ENCODE data around the gene NHSL2. TPM values are rescaled to one million over a fixed set of nuclear protein-coding genes. Genes with fewer than 3 reads are reported as not detected.

The NHSL2 gene
- total and polyA plus RNA-seq, 2 of the 13 experiments (the other 11 are each of a cell fraction or from before 2014, with no cell fraction given): not detected

- intact Hi-C loops (cut with micrococcal nuclease; ENCODE audit: unreplicated experiment) (loop anchor here (5.0 kb wide), 1 partner anchor 107 kb away; no protein-coding TSS in a partner anchor), in situ Hi-C loops (cut with HindIII; ENCODE audit: extremely low pct_ligation_motif_present, low pct_unique_long_range_greater_than_20kb) (loop anchor here (10.0 kb wide), 1 partner anchor 130 kb away; no protein-coding TSS in a partner anchor)
- no peak overlapping the region for H3K9ac ChIP-seq (ENCODE audit: insufficient read depth, low read depth, low read length)
- no peaks in the 10 kb centered on the region for H3K9me3 ChIP-seq (ENCODE audit: low read length)
- WGBS (ENCODE audit: low lambda C conversion rate): 29% methylated on average over 3 of the region's 8 CpGs
- H3K36me3 ChIP-seq (replicated peaks in 1 of 2; ENCODE audit: control insufficient read depth in 1 of 2, insufficient read depth in 2 of 2, low read length in 2 of 2): no peaks in the 10 kb centered on the region
- no peaks in the 10 kb centered on the region for H4K20me1 ChIP-seq (ENCODE audit: insufficient read depth, low read length)
- ATAC-seq (no peak), FAIRE-seq (no peak), DNase-seq (ENCODE audit: low spot score) (no peak)
- no peak overlapping the region for H3K27ac ChIP-seq (ENCODE audit: extremely low read length, insufficient read depth, low read length)
- no peaks in the 10 kb centered on the region for H3K27me3 ChIP-seq (ENCODE audit: control insufficient read depth in 1 of 2, insufficient read depth in 2 of 2, low read length in 2 of 2)
- CTCF ChIA-PET (ENCODE audit: low intra/inter-chr PET ratio, low total read pairs): no interaction called here
- H3K4me3 ChIP-seq (replicated peaks in 1 of 3; ENCODE audit: insufficient read depth in 1 of 3, low read depth in 2 of 3, low read length in 3 of 3): no peak overlapping the region
- H2AFZ ChIP-seq (ENCODE audit: low read length): no peak overlapping the region
- POLR2A ChIA-PET: no interaction called here
- TF ChIP-seq CHD2 (IDR thresholded peaks at IDR 0.05; ENCODE audit: low read depth, low read length): no peak
- TF ChIP-seq FOXK2 (IDR thresholded peaks at IDR 0.05): no peak
- no peak for TF ChIP-seq MED13 (CRISPR knock-in tag; IDR thresholded peaks at IDR 0.05)
- no peaks in the 10 kb centered on the region for H3K4me1 ChIP-seq (ENCODE audit: insufficient read depth, low read length)
- no peaks in the 10 kb centered on the region for H3K79me2 ChIP-seq (ENCODE audit: insufficient read depth, low read length)
- BruUV-seq (replicated peaks): no TSS peak
- H3K4me2 ChIP-seq (ENCODE audit: low read depth, low read length): no peak overlapping the region
Observed at GRCh38 chrX:72124540-72125201, 214.0 kb downstream of the NHSL2 start.

GRCh38 chrX:72125331-72126047, 214.8 kb downstream of the NHSL2 start:
- H3K36me3 ChIP-seq (replicated peaks in 1 of 2; ENCODE audit: control insufficient read depth in 1 of 2, insufficient read depth in 2 of 2, low read length in 2 of 2): no peaks in the 10 kb centered on the region
- whole genome bisulfite sequencing (ENCODE audit: low lambda C conversion rate): no CpG with 5 or more reads among the region's 6 CpGs
- H3K9ac ChIP-seq (ENCODE audit: insufficient read depth, low read depth, low read length): no peak overlapping the region
- no peak overlapping the region for H3K4me3 ChIP-seq (replicated peaks in 1 of 3; ENCODE audit: insufficient read depth in 1 of 3, low read depth in 2 of 3, low read length in 3 of 3)
- no TSS peak for BruUV-seq (replicated peaks)
- in situ Hi-C loops (cut with HindIII; ENCODE audit: extremely low pct_ligation_motif_present, low pct_unique_long_range_greater_than_20kb) (loop anchor here (10.0 kb wide), 1 partner anchor 131 kb away; no protein-coding TSS in a partner anchor), intact Hi-C loops (cut with micrococcal nuclease; ENCODE audit: unreplicated experiment) (loop anchor here (1.0 to 5.0 kb wide), 2 partner anchors 108 to 126 kb away; no protein-coding TSS in a partner anchor)
- DNase-seq (ENCODE audit: low spot score): no peak
- ChIA-PET POLR2A (no interaction called here), CTCF (ENCODE audit: low intra/inter-chr PET ratio, low total read pairs) (no interaction called here)
- no peaks in the 10 kb centered on the region for H3K9me3 ChIP-seq (ENCODE audit: low read length)
- H4K20me1 ChIP-seq (ENCODE audit: insufficient read depth, low read length): no peaks in the 10 kb centered on the region
- H2AFZ ChIP-seq (ENCODE audit: low read length): no peak overlapping the region
- no peaks in the 10 kb centered on the region for H3K27me3 ChIP-seq (ENCODE audit: control insufficient read depth in 1 of 2, insufficient read depth in 2 of 2, low read length in 2 of 2)
- ATAC-seq: no peak
- H3K27ac ChIP-seq (ENCODE audit: extremely low read length, insufficient read depth, low read length): no peak overlapping the region
- H3K79me2 ChIP-seq (ENCODE audit: insufficient read depth, low read length): no peaks in the 10 kb centered on the region
- no peaks in the 10 kb centered on the region for H3K4me1 ChIP-seq (ENCODE audit: insufficient read depth, low read length)
- H3K4me2 ChIP-seq (ENCODE audit: low read depth, low read length): no peak overlapping the region
- no peak for FAIRE-seq
- TF ChIP-seq PREB (CRISPR knock-in tag; IDR thresholded peaks at IDR 0.05) (no peak), ZNF274 (CRISPR knock-in tag; IDR thresholded peaks at IDR 0.05) (no peak), KLF11 (CRISPR knock-in tag; IDR thresholded peaks at IDR 0.05) (no peak), ZNF543 (CRISPR knock-in tag; IDR thresholded peaks at IDR 0.05) (no peak), RXRA (CRISPR knock-in tag; IDR thresholded peaks at IDR 0.05) (no peak), NFRKB (IDR thresholded peaks at IDR 0.05) (no peak), DZIP1 (CRISPR knock-in tag; IDR thresholded peaks at IDR 0.05) (no peak)
- TF ChIP-seq, protein P1, sequence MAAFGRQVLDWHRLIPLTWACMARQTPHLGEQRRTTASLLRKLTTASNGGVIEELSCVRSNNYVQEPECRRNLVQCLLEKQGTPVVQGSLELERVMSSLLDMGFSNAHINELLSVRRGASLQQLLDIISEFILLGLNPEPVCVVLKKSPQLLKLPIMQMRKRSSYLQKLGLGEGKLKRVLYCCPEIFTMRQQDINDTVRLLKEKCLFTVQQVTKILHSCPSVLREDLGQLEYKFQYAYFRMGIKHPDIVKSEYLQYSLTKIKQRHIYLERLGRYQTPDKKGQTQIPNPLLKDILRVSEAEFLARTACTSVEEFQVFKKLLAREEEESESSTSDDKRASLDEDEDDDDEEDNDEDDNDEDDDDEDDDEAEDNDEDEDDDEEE (CRISPR knock-in tag; IDR thresholded peaks at IDR 0.05): no peak
- TF ChIP-seq, protein P2, sequence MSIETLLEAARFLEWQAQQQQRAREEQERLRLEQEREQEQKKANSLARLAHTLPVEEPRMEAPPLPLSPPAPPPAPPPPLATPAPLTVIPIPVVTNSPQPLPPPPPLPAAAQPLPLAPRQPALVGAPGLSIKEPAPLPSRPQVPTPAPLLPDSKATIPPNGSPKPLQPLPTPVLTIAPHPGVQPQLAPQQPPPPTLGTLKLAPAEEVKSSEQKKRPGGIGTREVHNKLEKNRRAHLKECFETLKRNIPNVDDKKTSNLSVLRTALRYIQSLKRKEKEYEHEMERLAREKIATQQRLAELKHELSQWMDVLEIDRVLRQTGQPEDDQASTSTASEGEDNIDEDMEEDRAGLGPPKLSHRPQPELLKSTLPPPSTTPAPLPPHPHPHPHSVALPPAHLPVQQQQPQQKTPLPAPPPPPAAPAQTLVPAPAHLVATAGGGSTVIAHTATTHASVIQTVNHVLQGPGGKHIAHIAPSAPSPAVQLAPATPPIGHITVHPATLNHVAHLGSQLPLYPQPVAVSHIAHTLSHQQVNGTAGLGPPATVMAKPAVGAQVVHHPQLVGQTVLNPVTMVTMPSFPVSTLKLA (IDR thresholded peaks at IDR 0.05): no peak

Data from HepG2 (cell line).